GM10266 (cell line): ENCODE measurements around the gene SLAMF8.

Experiments used
- DNase-seq: peaks from one replicate; pipeline ENCODE4 v3.0.0; 2012; ENCODE audit errors: extremely low spot score
- TF ChIP-seq, protein P1 (sequence below): IDR thresholded peaks from 2 replicates; pipeline ENCODE4 v1.5.1; 2012; ENCODE audit warnings: mild to moderate bottlenecking, low read depth; ENCODE audit not compliant: control insufficient read depth, insufficient read depth; ENCODE audit errors: missing control alignments

SLAMF8 gene

DNA sequence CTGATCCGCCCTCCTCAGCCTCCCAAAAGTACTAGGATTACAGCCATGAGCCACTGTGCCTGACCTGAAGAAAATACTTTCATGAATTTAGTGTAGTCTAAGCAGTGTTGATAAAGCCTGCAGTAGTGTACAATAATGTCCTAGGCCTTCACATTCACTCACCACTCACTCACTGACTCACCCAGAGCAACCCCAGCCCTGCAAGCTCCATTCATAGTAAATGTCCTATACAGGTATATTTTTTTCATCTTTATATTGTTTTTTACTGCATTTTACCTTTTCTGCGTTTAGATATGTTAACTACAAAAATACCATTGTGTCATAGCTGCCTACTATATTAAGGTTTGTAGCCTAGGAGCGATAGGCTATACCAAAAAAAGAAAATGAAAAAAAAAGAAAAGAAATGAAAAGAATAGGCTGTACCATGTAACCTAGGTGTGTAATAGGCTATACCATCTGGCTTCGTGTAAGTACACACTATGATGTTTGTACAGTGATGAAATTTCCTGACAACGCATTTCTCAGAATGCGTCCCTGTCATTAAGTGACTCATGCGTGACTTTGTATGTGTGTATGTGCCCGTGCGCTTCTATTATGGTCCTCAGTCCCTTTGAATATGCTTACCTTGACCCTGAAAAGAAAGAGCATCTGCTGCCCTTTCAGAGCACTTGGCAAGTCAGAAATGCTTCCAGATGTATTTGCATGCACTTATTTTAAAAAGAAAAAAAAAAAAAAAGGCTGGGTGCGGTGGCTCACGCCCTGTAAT is 9.2 kb upstream of the SLAMF8 start:
- TF ChIP-seq, protein P1, sequence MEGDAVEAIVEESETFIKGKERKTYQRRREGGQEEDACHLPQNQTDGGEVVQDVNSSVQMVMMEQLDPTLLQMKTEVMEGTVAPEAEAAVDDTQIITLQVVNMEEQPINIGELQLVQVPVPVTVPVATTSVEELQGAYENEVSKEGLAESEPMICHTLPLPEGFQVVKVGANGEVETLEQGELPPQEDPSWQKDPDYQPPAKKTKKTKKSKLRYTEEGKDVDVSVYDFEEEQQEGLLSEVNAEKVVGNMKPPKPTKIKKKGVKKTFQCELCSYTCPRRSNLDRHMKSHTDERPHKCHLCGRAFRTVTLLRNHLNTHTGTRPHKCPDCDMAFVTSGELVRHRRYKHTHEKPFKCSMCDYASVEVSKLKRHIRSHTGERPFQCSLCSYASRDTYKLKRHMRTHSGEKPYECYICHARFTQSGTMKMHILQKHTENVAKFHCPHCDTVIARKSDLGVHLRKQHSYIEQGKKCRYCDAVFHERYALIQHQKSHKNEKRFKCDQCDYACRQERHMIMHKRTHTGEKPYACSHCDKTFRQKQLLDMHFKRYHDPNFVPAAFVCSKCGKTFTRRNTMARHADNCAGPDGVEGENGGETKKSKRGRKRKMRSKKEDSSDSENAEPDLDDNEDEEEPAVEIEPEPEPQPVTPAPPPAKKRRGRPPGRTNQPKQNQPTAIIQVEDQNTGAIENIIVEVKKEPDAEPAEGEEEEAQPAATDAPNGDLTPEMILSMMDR, result no peak
- no peak for DNase-seq

DNA sequence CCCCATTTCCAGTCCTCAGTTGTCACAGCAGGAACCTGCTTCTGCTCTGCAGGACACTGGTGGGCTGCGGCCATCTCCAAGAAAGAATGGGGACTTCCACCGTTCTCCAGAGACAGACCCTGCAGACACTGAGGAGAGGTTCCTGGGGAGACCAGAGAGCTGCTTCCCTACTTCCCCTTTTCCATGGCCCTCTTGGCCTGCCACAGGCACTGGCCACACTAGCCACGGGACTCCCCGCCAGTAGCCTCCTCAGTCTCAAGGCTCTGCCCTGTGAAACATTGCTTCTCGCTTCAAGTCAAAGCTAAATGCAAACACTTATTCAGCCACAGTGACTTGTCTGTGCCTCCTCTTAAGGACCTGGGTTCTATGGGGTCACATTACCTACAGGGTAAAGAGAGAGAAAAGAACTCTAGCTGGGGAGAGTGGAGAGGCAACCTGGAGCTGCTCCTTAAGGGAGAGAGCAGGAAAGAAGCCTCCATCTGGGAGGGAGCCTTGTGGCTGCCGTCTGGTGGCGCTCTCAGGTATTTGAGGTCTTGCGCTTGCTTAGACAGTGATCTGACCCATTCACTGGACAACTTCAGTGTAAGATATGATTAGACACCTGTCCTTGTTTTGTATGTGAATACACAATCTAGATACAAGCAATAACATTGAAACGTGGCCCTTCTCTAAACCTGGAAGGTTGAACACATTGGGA is 5.4 kb upstream of the SLAMF8 start:
- DNase-seq, result no peak
- TF ChIP-seq, protein P1, result no peak

DNA sequence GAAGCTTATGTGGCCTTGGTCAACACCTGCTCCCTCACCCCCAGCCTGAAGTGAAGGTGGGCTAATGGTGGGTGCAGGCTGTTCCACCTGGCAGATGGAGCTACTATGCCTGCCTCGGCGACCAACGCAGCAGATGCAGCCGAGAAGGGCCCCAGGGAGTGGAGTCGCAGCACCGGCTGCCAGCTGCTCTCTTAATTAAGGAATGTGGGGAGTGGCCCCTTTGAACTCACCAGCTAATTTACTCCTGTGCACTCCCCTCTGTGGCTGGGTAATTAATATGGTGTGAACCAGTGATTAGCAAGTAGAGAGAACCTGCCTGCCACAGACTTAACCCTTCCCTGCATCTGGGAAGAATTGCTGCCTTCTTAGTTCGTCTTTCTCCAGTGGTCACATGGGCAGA is 3.3 kb upstream of the SLAMF8 start:
- no peak for DNase-seq

DNA sequence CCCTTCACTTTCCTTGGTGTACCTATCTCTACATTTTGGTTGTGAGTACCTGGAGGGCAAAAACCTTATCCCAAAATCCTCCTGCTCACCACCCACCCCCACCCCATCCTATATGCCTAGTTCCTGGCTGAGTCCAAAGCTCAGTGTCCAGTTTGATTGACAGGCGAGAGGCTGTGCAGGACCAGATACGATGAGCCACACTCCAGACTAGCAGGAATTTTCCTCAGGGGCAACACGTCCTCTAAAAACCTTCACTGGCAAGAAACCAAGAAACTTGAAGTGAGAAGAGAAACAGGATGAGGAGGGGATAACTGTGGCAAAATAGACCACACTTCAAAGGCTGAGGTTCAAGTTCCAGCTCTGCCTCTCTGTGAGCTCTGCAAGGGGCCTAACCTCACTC is 1.1 kb upstream of the SLAMF8 start:
- DNase-seq, result no peak
- TF ChIP-seq, protein P1, result no peak

More for the DNA sequence above, 3.3 kb upstream of the SLAMF8 start:
- TF ChIP-seq, protein P1, result no peak

DNA sequence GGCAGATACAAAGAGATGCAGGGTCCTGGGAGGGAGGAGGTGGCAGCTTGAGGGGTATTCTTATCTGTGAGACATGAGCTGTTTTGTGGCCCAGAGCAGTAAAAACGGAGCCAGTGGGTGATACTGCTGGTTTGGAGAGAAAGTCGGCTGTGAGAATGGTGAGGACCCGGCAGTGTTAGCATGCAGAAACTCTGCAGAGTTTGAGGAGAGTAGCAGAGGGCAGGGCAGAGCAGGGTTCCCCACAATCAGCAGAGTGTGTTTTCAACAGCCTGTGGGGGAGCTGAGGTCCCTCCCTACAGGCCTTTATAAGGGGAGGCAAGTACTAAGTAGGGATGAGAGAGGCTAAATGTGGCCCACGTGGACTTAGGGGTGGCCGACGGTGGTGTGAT is 423 bp downstream of the SLAMF8 start:
- no peak for DNase-seq
- TF ChIP-seq, protein P1, result no peak

DNA sequence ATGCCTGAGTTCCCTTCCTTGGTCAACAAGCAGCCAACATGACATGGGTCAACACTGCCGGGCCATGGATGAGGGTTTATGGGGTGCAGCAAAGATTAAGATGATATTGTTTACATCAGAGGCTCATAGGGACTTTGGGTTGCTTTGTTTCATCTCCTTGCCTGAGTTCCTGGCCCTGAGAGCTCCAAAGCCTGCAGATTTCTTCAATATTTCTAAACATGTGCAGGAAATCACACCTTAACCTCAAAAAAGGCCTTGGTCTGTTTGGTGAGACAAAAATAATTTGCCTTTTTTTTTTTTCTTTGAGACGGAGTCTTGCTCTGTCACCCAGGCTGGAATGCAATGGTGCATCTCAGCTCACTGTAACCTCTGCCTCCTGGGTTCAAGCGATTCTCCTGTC is 876 bp downstream of the SLAMF8 start:
- TF ChIP-seq, protein P1, result no peak

DNA sequence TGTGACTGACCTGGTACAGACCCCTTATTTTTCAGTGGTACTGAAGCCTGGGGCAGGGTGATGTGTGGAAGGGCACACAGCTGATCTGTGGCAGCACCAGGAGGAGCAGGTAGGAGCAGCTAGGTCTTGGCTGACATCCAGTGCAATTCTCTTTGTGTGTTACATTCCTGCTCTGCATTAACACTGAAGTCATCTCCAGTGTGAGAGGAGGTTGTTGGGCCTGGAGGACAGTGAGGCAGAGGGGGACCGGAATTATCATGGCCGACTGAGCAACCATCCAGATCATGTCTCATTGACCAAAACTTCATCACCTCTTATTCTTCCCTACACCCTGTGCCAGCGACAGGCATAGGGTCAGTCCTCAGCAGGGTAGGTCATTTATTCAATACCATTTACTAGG is 1.5 kb downstream of the SLAMF8 start:
- TF ChIP-seq, protein P1, result no peak
- DNase-seq, result no peak

More for the DNA sequence above, 876 bp downstream of the SLAMF8 start:
- DNase-seq, result no peak
